ENCODE data around the gene DEFB115.

DNA sequence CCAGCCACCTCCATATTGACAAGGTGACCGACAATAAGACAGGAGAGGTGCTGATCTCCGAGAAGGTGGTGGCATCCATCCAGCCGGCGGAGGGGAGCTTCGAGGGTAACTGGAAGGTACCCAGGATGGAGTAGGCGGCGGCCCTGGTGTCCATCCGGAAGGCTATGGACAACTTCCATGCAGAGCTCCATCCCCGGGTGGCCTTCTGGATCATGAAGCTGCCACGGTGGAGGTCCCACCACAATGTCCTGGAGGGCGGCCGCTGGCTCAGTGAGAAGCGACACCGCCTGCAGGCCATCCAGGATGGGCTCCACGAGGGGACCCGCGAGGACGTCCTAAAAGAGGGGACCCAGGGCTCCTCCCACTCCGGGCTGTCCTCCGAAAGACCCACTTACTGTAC is 17.0 kb downstream of the DEFB115 start:
- no peak for TF ChIP-seq POLR2A (IDR thresholded peaks at IDR 0.05)
- no peak for TF ChIP-seq POLR2AphosphoS5 (IDR thresholded peaks at IDR 0.05)

All from upper lobe of left lung (tissue), 4 donors.